Measurements from ENCODE around the gene C16orf95. TPM values are rescaled to one million over a fixed set of nuclear protein-coding genes. Genes with fewer than 3 reads are reported as not detected.
"Not testable (repeated sequence)": the region's sequence is repeated elsewhere in the genome, so short reads cannot be mapped to it uniquely, and the experiment has no call there.

Gene C16orf95
- total and polyA plus RNA-seq, 4 donors: 0.48 to 4.3 (median 2.1) TPM

DNA sequence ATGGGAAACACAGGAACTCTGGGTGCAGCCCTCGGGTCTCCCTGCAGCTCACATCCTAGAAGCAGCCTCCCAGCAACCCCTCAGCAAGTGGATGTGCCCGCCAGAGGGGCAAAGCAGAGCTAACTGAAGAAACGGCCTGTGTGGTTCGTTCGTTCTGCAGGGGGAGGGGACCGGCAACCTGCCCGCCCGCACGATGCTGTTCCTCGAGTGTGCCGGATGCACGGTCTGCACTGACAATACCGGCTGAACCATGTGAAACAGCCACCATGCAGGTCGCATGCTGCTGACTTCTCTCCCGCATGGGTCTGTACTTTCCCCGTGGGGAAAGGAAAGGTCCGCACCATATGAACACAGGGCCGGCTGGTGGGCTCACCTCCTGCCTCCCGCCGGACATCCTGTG, 25.3 kb upstream of the C16orf95 start:
- Histone ChIP-seq H3K27me3 (ENCODE audit: control insufficient read depth in 3 of 3, insufficient read depth in 3 of 3, low read length in 2 of 3) (no peaks in the 10 kb centered on the region), H3K9me3 (ENCODE audit: control insufficient read depth in 4 of 4, insufficient read depth in 3 of 4, low read length in 3 of 4) (no peaks in the 10 kb centered on the region), H3K9ac (ENCODE audit: insufficient read depth in 1 of 2, low read length in 2 of 2) (no peak overlapping the region), H3K4me1 (ENCODE audit: control insufficient read depth in 5 of 5, insufficient read depth in 5 of 5, low read length in 5 of 5) (peaks cover 0 to 9% (median 0%) of the 10 kb centered on the region in 5 donors), H3K36me3 (ENCODE audit: control insufficient read depth in 4 of 4, insufficient read depth in 4 of 4, low read length in 4 of 4) (peaks cover 0 to 33% (median 13%) of the 10 kb centered on the region in 4 donors), H3K27ac (ENCODE audit: low read depth in 1 of 2, low read length in 1 of 2) (no peak overlapping the region), H3K4me3 (no peak overlapping the region)
- ATAC-seq (ENCODE audit: insufficient read depth, low FRiP score) (no peak), DNase-seq (no peak)
- 97 to 99% methylated on average over 20 of the region's 20 CpGs for WGBS, 2 donors
- TF ChIP-seq, protein P1, sequence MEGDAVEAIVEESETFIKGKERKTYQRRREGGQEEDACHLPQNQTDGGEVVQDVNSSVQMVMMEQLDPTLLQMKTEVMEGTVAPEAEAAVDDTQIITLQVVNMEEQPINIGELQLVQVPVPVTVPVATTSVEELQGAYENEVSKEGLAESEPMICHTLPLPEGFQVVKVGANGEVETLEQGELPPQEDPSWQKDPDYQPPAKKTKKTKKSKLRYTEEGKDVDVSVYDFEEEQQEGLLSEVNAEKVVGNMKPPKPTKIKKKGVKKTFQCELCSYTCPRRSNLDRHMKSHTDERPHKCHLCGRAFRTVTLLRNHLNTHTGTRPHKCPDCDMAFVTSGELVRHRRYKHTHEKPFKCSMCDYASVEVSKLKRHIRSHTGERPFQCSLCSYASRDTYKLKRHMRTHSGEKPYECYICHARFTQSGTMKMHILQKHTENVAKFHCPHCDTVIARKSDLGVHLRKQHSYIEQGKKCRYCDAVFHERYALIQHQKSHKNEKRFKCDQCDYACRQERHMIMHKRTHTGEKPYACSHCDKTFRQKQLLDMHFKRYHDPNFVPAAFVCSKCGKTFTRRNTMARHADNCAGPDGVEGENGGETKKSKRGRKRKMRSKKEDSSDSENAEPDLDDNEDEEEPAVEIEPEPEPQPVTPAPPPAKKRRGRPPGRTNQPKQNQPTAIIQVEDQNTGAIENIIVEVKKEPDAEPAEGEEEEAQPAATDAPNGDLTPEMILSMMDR (IDR thresholded peaks at IDR 0.05; ENCODE audit: control extremely low read depth, extremely low read depth): no peak

DNA sequence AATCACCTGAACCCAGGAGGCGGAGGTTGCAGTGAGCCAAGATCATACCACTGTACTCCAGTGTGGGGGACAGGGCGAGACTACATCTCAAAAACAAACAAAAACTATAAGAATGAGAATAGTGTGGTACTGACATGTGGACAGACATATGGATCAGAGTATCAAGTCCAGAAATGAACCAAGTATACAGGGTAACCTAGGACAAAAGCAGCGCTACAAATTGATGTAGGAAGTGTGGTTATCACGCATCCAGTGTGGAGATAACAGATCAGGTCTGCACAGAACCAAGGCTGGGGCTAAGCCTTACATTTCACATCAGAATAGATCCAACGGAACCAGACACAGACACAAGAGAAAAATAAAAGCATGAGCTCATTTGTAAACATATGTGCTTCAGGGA, 23.0 kb upstream of the C16orf95 start:
- TF ChIP-seq, protein P1 (IDR thresholded peaks at IDR 0.05; ENCODE audit: control extremely low read depth, extremely low read depth): no peak
- peaks cover 0 to 7% (median 0%) of the 10 kb centered on the region in 5 donors for H3K4me1 ChIP-seq (ENCODE audit: control insufficient read depth in 5 of 5, insufficient read depth in 5 of 5, low read length in 5 of 5)
- 96 to 97% methylated on average over 5 of the region's 5 CpGs for WGBS, 2 donors
- H3K4me3 ChIP-seq: no peak overlapping the region
- no peaks in the 10 kb centered on the region for H3K9me3 ChIP-seq (ENCODE audit: control insufficient read depth in 4 of 4, insufficient read depth in 3 of 4, low read length in 3 of 4)
- no peak for DNase-seq
- H3K27me3 ChIP-seq (ENCODE audit: control insufficient read depth in 3 of 3, insufficient read depth in 3 of 3, low read length in 2 of 3): no peaks in the 10 kb centered on the region
- H3K27ac ChIP-seq (ENCODE audit: low read depth in 1 of 2, low read length in 1 of 2): no peak overlapping the region
- peaks cover 0 to 42% (median 3%) of the 10 kb centered on the region in 4 donors for H3K36me3 ChIP-seq (ENCODE audit: control insufficient read depth in 4 of 4, insufficient read depth in 4 of 4, low read length in 4 of 4)
- no peak for ATAC-seq (ENCODE audit: insufficient read depth, low FRiP score)
- H3K9ac ChIP-seq (ENCODE audit: insufficient read depth in 1 of 2, low read length in 2 of 2): no peak overlapping the region

DNA sequence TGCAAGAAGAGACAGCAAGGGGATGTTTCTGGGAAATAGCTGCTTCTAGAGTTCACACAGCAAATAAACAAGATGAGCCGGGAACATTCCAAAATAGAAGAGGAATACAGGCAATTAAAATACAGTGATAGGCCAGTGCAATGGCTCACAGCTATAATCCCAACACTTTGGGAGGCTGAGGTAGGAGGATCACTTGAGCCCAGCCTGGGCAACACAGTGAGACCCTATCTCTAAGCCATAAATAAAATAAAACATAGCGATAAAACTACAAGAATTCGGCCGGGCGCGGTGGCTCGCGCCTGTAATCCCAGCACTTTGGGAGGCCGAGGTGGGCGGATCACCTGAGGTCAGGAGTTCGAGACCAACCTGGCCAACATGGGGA, 22.5 kb upstream of the C16orf95 start:
- H3K27ac ChIP-seq (ENCODE audit: low read depth in 1 of 2, low read length in 1 of 2); H3K4me1 ChIP-seq (ENCODE audit: control insufficient read depth in 5 of 5, insufficient read depth in 5 of 5, low read length in 5 of 5); H3K9me3 ChIP-seq (ENCODE audit: control insufficient read depth in 4 of 4, insufficient read depth in 3 of 4, low read length in 3 of 4); H3K9ac ChIP-seq (ENCODE audit: insufficient read depth in 1 of 2, low read length in 2 of 2); ATAC-seq (ENCODE audit: insufficient read depth, low FRiP score); H3K4me3 ChIP-seq; H3K27me3 ChIP-seq (ENCODE audit: control insufficient read depth in 3 of 3, insufficient read depth in 3 of 3, low read length in 2 of 3); DNase-seq: not testable (repeated sequence)
- H3K36me3 ChIP-seq (ENCODE audit: control insufficient read depth in 4 of 4, insufficient read depth in 4 of 4, low read length in 4 of 4): peaks cover 0 to 47% (median 3%) of the 10 kb centered on the region in 4 donors
- 96 to 97% methylated on average over 11 of the region's 11 CpGs for WGBS, 2 donors

DNA sequence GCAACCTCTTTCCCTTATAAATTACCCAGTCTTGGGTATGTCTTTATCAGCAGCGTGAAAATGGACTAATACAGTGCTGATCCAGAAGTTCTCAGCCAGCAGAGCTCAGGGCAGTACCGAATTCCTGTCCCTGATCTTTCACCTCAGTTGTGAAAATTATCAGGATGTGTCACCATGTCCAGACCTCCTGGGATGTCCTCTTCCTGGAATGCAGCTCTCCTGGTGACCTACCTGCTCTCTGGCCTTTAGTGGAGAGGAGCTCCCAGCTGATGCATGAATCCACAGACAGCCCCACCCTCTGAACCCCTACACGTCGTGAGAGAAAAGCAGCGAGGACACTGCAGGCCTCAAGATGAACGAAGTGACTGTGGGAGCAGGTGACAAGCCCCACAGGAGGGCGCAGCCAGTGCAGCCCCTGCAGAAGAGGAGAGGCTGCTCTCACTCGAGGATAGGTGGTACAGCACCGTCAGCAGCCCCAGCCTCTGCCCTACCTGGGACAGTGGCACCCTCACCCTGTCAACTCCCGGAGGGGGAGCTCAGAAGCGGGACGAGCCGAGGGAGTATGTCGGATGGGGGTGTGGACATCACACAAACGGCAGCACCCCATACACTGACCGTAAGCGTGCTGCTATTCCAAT, 22.0 kb upstream of the C16orf95 start:
- 94 to 95% methylated on average over 17 of the region's 17 CpGs for WGBS, 2 donors
- ATAC-seq (ENCODE audit: insufficient read depth, low FRiP score) (no peak), DNase-seq (no peak)
- Histone ChIP-seq H3K9ac (ENCODE audit: insufficient read depth in 1 of 2, low read length in 2 of 2) (no peak overlapping the region), H3K9me3 (ENCODE audit: control insufficient read depth in 4 of 4, insufficient read depth in 3 of 4, low read length in 3 of 4) (no peaks in the 10 kb centered on the region), H3K27ac (ENCODE audit: low read depth in 1 of 2, low read length in 1 of 2) (no peak overlapping the region), H3K27me3 (ENCODE audit: control insufficient read depth in 3 of 3, insufficient read depth in 3 of 3, low read length in 2 of 3) (no peaks in the 10 kb centered on the region), H3K4me1 (ENCODE audit: control insufficient read depth in 5 of 5, insufficient read depth in 5 of 5, low read length in 5 of 5) (peaks cover 0 to 1% (median 0%) of the 10 kb centered on the region in 5 donors), H3K36me3 (ENCODE audit: control insufficient read depth in 4 of 4, insufficient read depth in 4 of 4, low read length in 4 of 4) (peaks cover 0 to 51% (median 6%) of the 10 kb centered on the region in 4 donors), H3K4me3 (no peak overlapping the region)
- TF ChIP-seq, protein P1 (IDR thresholded peaks at IDR 0.05; ENCODE audit: control extremely low read depth, extremely low read depth): no peak

Data from lung (tissue), 12 donors.